C4-2B (cell line): ENCODE data around the gene FOXD3.

Experiments
- ZFX ChIP-seq: fragments of 450-650 bp; IDR thresholded peaks from 2 replicates; pipeline ENCODE4 v1.6.1; 2017
- TF ChIP-seq, protein P1 (sequence below): fragments of 450-650 bp; conservative IDR thresholded peaks from 2 replicates; pipeline ENCODE4 v1.5.1; 2017; ENCODE audit warnings: mild to moderate bottlenecking

- TF ChIP-seq, protein P1, sequence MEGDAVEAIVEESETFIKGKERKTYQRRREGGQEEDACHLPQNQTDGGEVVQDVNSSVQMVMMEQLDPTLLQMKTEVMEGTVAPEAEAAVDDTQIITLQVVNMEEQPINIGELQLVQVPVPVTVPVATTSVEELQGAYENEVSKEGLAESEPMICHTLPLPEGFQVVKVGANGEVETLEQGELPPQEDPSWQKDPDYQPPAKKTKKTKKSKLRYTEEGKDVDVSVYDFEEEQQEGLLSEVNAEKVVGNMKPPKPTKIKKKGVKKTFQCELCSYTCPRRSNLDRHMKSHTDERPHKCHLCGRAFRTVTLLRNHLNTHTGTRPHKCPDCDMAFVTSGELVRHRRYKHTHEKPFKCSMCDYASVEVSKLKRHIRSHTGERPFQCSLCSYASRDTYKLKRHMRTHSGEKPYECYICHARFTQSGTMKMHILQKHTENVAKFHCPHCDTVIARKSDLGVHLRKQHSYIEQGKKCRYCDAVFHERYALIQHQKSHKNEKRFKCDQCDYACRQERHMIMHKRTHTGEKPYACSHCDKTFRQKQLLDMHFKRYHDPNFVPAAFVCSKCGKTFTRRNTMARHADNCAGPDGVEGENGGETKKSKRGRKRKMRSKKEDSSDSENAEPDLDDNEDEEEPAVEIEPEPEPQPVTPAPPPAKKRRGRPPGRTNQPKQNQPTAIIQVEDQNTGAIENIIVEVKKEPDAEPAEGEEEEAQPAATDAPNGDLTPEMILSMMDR = peak; percentile 92
- TF ChIP-seq ZFX = no peak
Measured at GRCh38 chr1:63316984-63317816, 5.2 kb upstream of the FOXD3 start.
